GM12878 (cell line): ENCODE results near the gene HOXB6. TPM values are rescaled to one million over a fixed set of nuclear protein-coding genes. Genes with fewer than 3 reads are reported as not detected.

Experiments
- ATAC-seq: fragments of 200-7000 bp; cut with Tn5 transposase; 3 replicates; pipeline ENCODE4 v1.9.1; 2020; ENCODE audit warnings: mild to moderate bottlenecking, moderate library complexity
- BruUV-seq: library from RNA; stranded (reverse); fragments of 400-500 nt; replicated peaks from 2 replicates; lab custom pipeline; 2021; lab: Mats Ljungman, UMichigan
- CTCF ChIA-PET: fragments of 300-600 bp; sonication (Branson Sonifier 250); formaldehyde crosslinking; extraction: SDS; loops from one replicate; lab custom pipeline; 2021; ENCODE audit warnings: inconsistent platforms; lab: Yijun Ruan, JAX
- POLR2A ChIA-PET: fragments of 350-600 bp; formaldehyde crosslinking; extraction: SDS; loops from one replicate; lab custom pipeline; 2021; ENCODE audit warnings: inconsistent platforms; lab: Charles Lee
- RAD21 ChIA-PET: fragments of 300-600 bp; sonication (Branson Sonifier 250); formaldehyde crosslinking; loops from one replicate; lab custom pipeline; 2023; ENCODE audit warnings: antibody characterized with exemption; ENCODE audit not compliant: unreplicated experiment; lab: Charles Lee
- SMC1A ChIA-PET: fragments of 300-600 bp; sonication (Branson Sonifier 250); formaldehyde crosslinking; loops from one replicate; lab custom pipeline; 2023; ENCODE audit not compliant: unreplicated experiment, uncharacterized antibody; lab: Charles Lee
- DNase-seq: peaks from one replicate; pipeline ENCODE4 v3.0.0-alpha.2; 2011; ENCODE audit warnings: low read depth, low spot score
- FAIRE-seq: peaks from 3 replicates; lab custom pipeline; 2011; peaks lifted over from hg19 to GRCh38; lab: Jason Lieb, UNC
- H2AFZ ChIP-seq: 2 replicates; pipeline ENCODE4 v1.6.0; 2011; ENCODE audit warnings: low read depth, low read length, control low read depth; ENCODE audit not compliant: control insufficient read depth
- H3K27ac ChIP-seq: 2 replicates; pipeline ENCODE4 v1.5.1; 2011; ENCODE audit warnings: control low read depth; ENCODE audit not compliant: control insufficient read depth, insufficient read depth
- H3K27me3 ChIP-seq, 2 experiments: replicated peaks in 1 of 2; 2 replicates each; pipeline versions ENCODE4 v1.6.0 to v1.6.1; 2011; ENCODE audit warnings: low read length in 1 of 2; ENCODE audit not compliant: control insufficient read depth in 2 of 2, insufficient read depth in 2 of 2
- H3K36me3 ChIP-seq, 2 experiments: 2 replicates each; pipeline ENCODE4 v1.5.1; 2011; ENCODE audit warnings: low read length in 1 of 2; ENCODE audit not compliant: control insufficient read depth in 2 of 2, insufficient read depth in 2 of 2
- H3K4me1 ChIP-seq: 2 replicates; pipeline ENCODE4 v1.6.1; 2011; ENCODE audit warnings: mild to moderate bottlenecking, low read length, moderate library complexity, mixed read lengths; ENCODE audit not compliant: control insufficient read depth, insufficient read depth
- H3K4me2 ChIP-seq: 2 replicates; pipeline ENCODE4 v1.6.0; 2011; ENCODE audit warnings: control low read depth; ENCODE audit not compliant: control insufficient read depth, insufficient read depth
- H3K4me3 ChIP-seq: fragments of 200-600 bp; sonication (generic); 2 replicates; pipeline ENCODE4 v1.5.1; 2016
- H3K79me2 ChIP-seq: 2 replicates; pipeline ENCODE4 v1.6.0; 2011; ENCODE audit warnings: low read length; ENCODE audit not compliant: control insufficient read depth, insufficient read depth
- H3K9ac ChIP-seq: 2 replicates; pipeline ENCODE4 v1.8.0; 2011; ENCODE audit warnings: low read length, control low read depth, mixed read lengths; ENCODE audit not compliant: control insufficient read depth, insufficient read depth
- H3K9me3 ChIP-seq: replicated peaks from 3 replicates; pipeline ENCODE4 v1.5.1; 2011; ENCODE audit warnings: mild to moderate bottlenecking, low read length; ENCODE audit not compliant: control insufficient read depth, insufficient read depth
- H4K20me1 ChIP-seq: 2 replicates; pipeline ENCODE4 v1.6.0; 2011; ENCODE audit not compliant: control insufficient read depth, insufficient read depth
- BCL11A ChIP-seq: IDR thresholded peaks from 2 replicates; pipeline ENCODE4 v1.6.1; 2011; ENCODE audit warnings: low read depth, low read length
- BRCA1 ChIP-seq: IDR thresholded peaks from 2 replicates; pipeline ENCODE4 v1.6.1; 2011; ENCODE audit warnings: low read depth, low read length, improper control_type of control experiment
- ELK1 ChIP-seq: IDR thresholded peaks from 2 replicates; pipeline ENCODE4 v1.6.1; 2012; ENCODE audit warnings: low read depth, low read length, improper control_type of control experiment
- JUND ChIP-seq: IDR thresholded peaks from 2 replicates; pipeline ENCODE4 v1.6.1; 2012; ENCODE audit warnings: low read depth, mild to moderate bottlenecking, low read length, improper control_type of control experiment, moderate library complexity
- NBN ChIP-seq: fragments of 450-650 bp; IDR thresholded peaks from 2 replicates; pipeline ENCODE4 v1.6.1; 2016
- NFIC ChIP-seq: IDR thresholded peaks from 2 replicates; pipeline ENCODE4 v1.6.1; 2012; ENCODE audit warnings: low read depth, mild to moderate bottlenecking, inconsistent platforms, low read length, moderate library complexity
- POLR2AphosphoS5 ChIP-seq: IDR thresholded peaks from 2 replicates; pipeline ENCODE4 v1.6.1; 2011; ENCODE audit warnings: mild to moderate bottlenecking, low read length, inconsistent platforms
- RAD21 ChIP-seq: IDR thresholded peaks from 2 replicates; pipeline ENCODE4 v1.6.1; 2011; ENCODE audit warnings: mild to moderate bottlenecking, low read depth, low read length, moderate library complexity; ENCODE audit not compliant: insufficient read depth
- SUPT20H ChIP-seq: IDR thresholded peaks from 2 replicates; pipeline ENCODE4 v1.6.1; 2011; ENCODE audit warnings: low read depth, mild to moderate bottlenecking, low read length, moderate library complexity, borderline replicate concordance; ENCODE audit not compliant: control insufficient read depth
- TCF12 ChIP-seq: IDR thresholded peaks from 2 replicates; pipeline ENCODE4 v1.6.1; 2011; ENCODE audit warnings: low read depth, mild to moderate bottlenecking, low read length
- TCF7 ChIP-seq: IDR thresholded peaks from 2 replicates; pipeline ENCODE4 v1.6.1; 2014; ENCODE audit warnings: antibody characterized with exemption, borderline replicate concordance
- USF1 ChIP-seq: IDR thresholded peaks from 2 replicates; pipeline ENCODE4 v1.6.1; 2011; ENCODE audit warnings: borderline replicate concordance, low read depth, mild to moderate bottlenecking, moderate library complexity, mixed read lengths, low read length; ENCODE audit not compliant: insufficient read depth; ENCODE audit errors: extremely low read length
- ZNF384 ChIP-seq: IDR thresholded peaks from 2 replicates; pipeline ENCODE4 v1.6.1; 2012; ENCODE audit warnings: low read depth, mild to moderate bottlenecking, low read length, improper control_type of control experiment, borderline replicate concordance
- WGBS: methylation state at CpG from one replicate; pipeline ENCODE4 v1.1.6; 2016; ENCODE audit warnings: low lambda C conversion rate; ENCODE audit not compliant: insufficient replicate concordance, insufficient coverage; ENCODE audit errors: missing lambda C conversion rate; 5-methylcytosine and 5-hydroxymethylcytosine counted together
- in situ Hi-C: fragments of 300-500 bp; cut with MboI; formaldehyde crosslinking; loops from 9 replicates; pipeline ENCODE4 v1.14.3; 2018; ENCODE audit warnings: mixed read lengths
- intact Hi-C: fragments of 100-400 bp; cut with micrococcal nuclease; formaldehyde crosslinking; loops from one replicate; pipeline ENCODE4 v1.14.2; 2022; ENCODE audit not compliant: unreplicated experiment
- polyA plus RNA-seq, 11 experiments: library from polyadenylated mRNA; depleted of rRNA in 4 of 11; unstranded in 6 of 11; stranded (reverse) in 5 of 11; fragments of >200 nt; fragmentation: Nextera tagmentation in 4 of 11; fragmentation: Illumina TruSeq in 1 of 11; extraction: Ambion mirVana in 4 of 11; extraction: Trizol in 1 of 11; gene quantifications; 1 replicate in 1 of 11; 2 replicates in 10 of 11; pipeline versions ENCODE4 v1.2.1 to v1.2.3, GENCODE V29; 2011 to 2016; ENCODE audit warnings: inconsistent platforms in 2 of 11, missing spikeins in 2 of 11, low read depth in 1 of 11
- total RNA-seq, 4 experiments: library from RNA; depleted of rRNA in 3 of 4; stranded (reverse); fragments of >200 nt in 3 of 4; fragmentation: Illumina TruSeq in 1 of 4; extraction: Trizol in 1 of 4; gene quantifications; 2 replicates each; pipeline versions ENCODE4 v1.2.1 to v1.2.3, GENCODE V29; 2013 to 2021
- TF ChIP-seq, protein P1 (sequence below), 3 experiments: IDR thresholded peaks in 2 of 3; conservative IDR thresholded peaks in 1 of 3; 2 replicates each; pipeline ENCODE4 v1.5.1; 2011; ENCODE audit warnings: low read depth in 3 of 3, low read length in 3 of 3, mild to moderate bottlenecking in 3 of 3, control low read depth in 2 of 3, moderate library complexity in 2 of 3, inconsistent platforms in 1 of 3, mixed read lengths in 1 of 3; ENCODE audit not compliant: control insufficient read depth in 2 of 3, insufficient read depth in 1 of 3; ENCODE audit errors: extremely low read depth in 1 of 3
- TF ChIP-seq, protein P2 (sequence below): fragments of 450-650 bp; IDR thresholded peaks from 2 replicates; pipeline ENCODE4 v1.6.1; 2017; ENCODE audit warnings: mild to moderate bottlenecking

The HOXB6 gene
- total and polyA plus RNA-seq, 10 of the 15 experiments (the other 5 are each of a cell fraction or from before 2014, with no cell fraction given), result 0.04 to 0.51 (median 0.09) TPM; not detected in 2

- H4K20me1 ChIP-seq, result no peaks in the 10 kb centered on the region
- H3K4me3 ChIP-seq, result no peak overlapping the region
- H3K4me1 ChIP-seq, result peaks cover 5% of the 10 kb centered on the region
- H3K79me2 ChIP-seq, result no peaks in the 10 kb centered on the region
- no peaks in the 10 kb centered on the region for H3K9me3 ChIP-seq
- BruUV-seq, result no TSS peak
- FAIRE-seq (no peak), DNase-seq (no peak), ATAC-seq (no peak)
- H3K27me3 ChIP-seq, result peaks cover 5 to 27% of the 10 kb centered on the region in 2 experiments
- no peak overlapping the region for H3K27ac ChIP-seq
- SMC1A ChIA-PET, result interaction anchor here (0.6 to 1.4 kb wide), 4 partner anchors 10 to 242 kb away, joined by 3 to 6 read pairs (median 3); no protein-coding TSS in a partner anchor
- CTCF ChIA-PET, result interaction anchor here (0.6 to 2.5 kb wide), 22 partner anchors 9 to 681 kb away, joined by 3 to 16 read pairs (median 4); partner anchors contain the start of gene HOXB9
- H3K4me2 ChIP-seq, result no peak overlapping the region
- intact Hi-C loops (no loop called here), in situ Hi-C loops (no loop called here)
- RAD21 ChIA-PET, result interaction anchor here (0.5 to 1.9 kb wide), 6 partner anchors 10 to 562 kb away, joined by 3 to 5 read pairs (median 4); partner anchors contain the start of gene HOXB9
- no peak overlapping the region for H3K9ac ChIP-seq
- no peaks in the 10 kb centered on the region for H3K36me3 ChIP-seq
- no peak overlapping the region for H2AFZ ChIP-seq
- WGBS, result 61% methylated on average over 18 of the region's 18 CpGs
- POLR2A ChIA-PET, result no interaction called here
- no peak for TF ChIP-seq USF1
- TF ChIP-seq TCF12, result no peak
- no peak for TF ChIP-seq BCL11A
- TF ChIP-seq NBN, result no peak
- TF ChIP-seq, protein P1, sequence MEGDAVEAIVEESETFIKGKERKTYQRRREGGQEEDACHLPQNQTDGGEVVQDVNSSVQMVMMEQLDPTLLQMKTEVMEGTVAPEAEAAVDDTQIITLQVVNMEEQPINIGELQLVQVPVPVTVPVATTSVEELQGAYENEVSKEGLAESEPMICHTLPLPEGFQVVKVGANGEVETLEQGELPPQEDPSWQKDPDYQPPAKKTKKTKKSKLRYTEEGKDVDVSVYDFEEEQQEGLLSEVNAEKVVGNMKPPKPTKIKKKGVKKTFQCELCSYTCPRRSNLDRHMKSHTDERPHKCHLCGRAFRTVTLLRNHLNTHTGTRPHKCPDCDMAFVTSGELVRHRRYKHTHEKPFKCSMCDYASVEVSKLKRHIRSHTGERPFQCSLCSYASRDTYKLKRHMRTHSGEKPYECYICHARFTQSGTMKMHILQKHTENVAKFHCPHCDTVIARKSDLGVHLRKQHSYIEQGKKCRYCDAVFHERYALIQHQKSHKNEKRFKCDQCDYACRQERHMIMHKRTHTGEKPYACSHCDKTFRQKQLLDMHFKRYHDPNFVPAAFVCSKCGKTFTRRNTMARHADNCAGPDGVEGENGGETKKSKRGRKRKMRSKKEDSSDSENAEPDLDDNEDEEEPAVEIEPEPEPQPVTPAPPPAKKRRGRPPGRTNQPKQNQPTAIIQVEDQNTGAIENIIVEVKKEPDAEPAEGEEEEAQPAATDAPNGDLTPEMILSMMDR (IDR thresholded peaks at IDR 0.05 in 2 of 3, conservative IDR thresholded peaks at IDR 0.05 in 1 of 3; ENCODE audit: control insufficient read depth in 2 of 3, extremely low read depth in 1 of 3, insufficient read depth in 1 of 3, low read depth in 3 of 3, low read length in 3 of 3), result no peak
- TF ChIP-seq ZNF384, result no peak
- no peak for TF ChIP-seq ELK1
- no peak for TF ChIP-seq JUND
- TF ChIP-seq, protein P2, sequence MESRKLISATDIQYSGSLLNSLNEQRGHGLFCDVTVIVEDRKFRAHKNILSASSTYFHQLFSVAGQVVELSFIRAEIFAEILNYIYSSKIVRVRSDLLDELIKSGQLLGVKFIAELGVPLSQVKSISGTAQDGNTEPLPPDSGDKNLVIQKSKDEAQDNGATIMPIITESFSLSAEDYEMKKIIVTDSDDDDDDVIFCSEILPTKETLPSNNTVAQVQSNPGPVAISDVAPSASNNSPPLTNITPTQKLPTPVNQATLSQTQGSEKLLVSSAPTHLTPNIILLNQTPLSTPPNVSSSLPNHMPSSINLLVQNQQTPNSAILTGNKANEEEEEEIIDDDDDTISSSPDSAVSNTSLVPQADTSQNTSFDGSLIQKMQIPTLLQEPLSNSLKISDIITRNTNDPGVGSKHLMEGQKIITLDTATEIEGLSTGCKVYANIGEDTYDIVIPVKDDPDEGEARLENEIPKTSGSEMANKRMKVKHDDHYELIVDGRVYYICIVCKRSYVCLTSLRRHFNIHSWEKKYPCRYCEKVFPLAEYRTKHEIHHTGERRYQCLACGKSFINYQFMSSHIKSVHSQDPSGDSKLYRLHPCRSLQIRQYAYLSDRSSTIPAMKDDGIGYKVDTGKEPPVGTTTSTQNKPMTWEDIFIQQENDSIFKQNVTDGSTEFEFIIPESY, result no peak
- TF ChIP-seq BRCA1, result no peak
- no peak for TF ChIP-seq TCF7
- no peak for TF ChIP-seq NFIC
- no peak for TF ChIP-seq RAD21
- no peak for TF ChIP-seq SUPT20H
- TF ChIP-seq POLR2AphosphoS5, result no peak
Measured at GRCh38 chr17:48637323-48638260, 32.8 kb upstream of the HOXB6 start.
